Frontal cortex (tissue), 4 donors: Measurements from ENCODE around the gene MBD5. TPM values are rescaled to one million over a fixed set of nuclear protein-coding genes. Genes with fewer than 3 reads are reported as not detected.
A peak's percentile ranks its signal among the peaks of the same experiment; 100 is the strongest.

Experiments used
- DNase-seq, 2 donors: peaks; one replicate each; pipeline ENCODE4 v3.0.0; 2012; ENCODE audit warnings: low spot score in 2 of 2
- FAIRE-seq: peaks from 2 replicates; lab custom pipeline; 2012; peaks lifted over from hg19 to GRCh38; lab: Jason Lieb, UNC
- total RNA-seq: library from RNA; depleted of rRNA; stranded (reverse); fragments of >200 nt; gene quantifications from one replicate; pipeline ENCODE4 v1.2.3, GENCODE V29; 2014
- donor health status: control.
- donor health status: control.
- donor health status: control.

The MBD5 gene
- total RNA-seq, 1 donor from 2014 or later = 29.3 TPM

DNA sequence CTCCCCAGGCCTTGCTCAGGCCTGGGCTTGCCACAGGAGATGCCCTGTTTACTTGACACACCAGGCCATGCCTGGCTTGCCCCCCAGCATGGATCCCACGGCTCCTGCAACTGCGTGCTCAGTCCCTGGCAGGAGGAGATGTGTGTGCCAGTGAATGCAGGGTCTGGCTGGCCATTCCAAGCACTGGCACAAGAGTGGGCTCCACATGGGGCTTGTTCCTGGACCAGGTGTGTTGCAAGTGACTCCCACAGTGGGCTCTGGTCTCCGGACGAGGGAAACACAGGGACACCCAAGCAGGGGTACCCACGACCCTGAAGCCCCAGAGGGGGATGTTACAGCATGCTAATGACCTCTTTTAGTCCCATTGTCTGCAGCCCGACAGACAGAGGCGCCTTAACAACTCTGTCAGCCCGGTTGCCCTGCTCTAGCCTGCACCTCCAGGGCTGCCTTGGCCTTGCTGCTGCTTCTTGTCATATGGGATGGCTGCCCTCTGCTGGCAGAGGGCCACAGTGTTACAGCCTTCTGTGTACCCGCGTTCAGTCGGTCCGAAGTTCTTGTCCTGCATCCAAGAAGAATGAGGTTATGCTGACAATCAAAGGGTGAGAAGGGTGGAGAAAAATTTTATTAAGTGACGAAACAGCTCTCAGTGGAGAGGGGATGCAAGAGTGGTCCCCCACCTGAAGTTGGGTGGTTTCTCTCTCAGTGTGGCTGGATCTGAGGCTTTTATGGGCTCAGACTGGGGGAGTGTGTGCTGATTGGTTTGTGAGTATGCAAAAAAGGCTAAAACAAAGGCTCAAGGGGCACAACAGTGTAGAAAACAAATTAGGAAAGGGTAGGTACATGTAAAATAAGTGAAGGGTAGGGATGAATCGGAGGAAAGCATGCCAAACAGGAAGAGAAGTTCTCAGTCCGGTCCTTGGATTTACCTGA, 180.4 kb downstream of the MBD5 start:
- DNase-seq = no peak
- FAIRE-seq = no peak

DNA sequence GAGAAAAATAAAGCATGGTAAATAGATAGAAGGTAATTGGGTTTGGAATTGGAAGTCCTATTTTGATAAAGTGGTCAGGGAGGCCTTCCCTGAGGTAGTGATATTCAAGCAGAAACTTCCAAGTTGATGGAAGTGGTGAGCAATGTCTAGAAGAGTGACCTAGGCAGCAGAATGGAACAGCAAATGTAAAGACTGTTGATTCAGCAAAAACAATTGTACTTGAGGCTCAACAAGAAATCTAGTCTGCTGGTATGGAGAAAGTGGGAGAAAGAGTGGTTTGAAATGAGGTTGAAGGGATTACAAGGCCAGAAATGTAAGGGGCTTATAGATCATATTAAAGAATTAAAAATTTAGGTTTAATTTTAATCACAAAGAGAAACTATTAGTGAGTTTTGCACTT, 181.3 kb downstream of the MBD5 start:
- no peak for DNase-seq
- FAIRE-seq = no peak

DNA sequence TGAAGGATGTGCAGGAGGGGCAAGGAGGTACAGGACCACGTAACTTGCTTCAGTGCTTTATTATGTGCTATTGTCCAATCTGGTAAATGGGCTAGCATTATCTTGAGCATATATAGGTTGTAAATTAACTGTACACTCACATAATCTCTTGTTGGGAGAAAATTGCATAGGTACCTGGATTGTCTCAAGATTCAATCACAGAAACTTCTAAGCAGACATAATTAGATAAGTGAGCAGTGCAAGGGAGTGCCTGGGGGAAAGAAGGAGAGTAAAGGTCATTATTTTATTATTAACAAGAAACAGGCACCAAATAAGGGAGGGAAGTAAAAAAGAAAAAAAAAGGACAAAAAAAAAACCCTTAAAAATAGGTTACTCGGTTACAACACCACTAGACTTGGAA, 186.2 kb downstream of the MBD5 start:
- FAIRE-seq = no peak
- no peak for DNase-seq

DNA sequence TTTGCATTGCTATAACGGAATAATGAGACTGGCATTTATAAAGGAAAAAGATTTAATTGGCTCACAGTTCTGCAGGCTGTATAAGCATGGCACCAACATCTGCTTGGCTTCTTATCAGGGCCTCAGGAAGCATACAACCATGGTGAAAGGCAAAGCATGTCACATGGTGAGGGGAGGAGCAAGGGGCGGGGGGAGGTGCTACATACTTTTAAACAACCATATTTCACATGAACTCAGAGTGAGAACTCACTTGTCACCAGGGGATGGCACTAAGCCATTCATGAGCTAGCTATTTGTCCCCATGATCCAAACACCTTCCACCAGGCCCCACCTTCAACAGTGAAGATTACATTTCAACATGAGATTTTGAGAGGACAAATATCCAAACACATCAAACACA, 188.7 kb downstream of the MBD5 start:
- FAIRE-seq = no peak
- no peak for DNase-seq

DNA sequence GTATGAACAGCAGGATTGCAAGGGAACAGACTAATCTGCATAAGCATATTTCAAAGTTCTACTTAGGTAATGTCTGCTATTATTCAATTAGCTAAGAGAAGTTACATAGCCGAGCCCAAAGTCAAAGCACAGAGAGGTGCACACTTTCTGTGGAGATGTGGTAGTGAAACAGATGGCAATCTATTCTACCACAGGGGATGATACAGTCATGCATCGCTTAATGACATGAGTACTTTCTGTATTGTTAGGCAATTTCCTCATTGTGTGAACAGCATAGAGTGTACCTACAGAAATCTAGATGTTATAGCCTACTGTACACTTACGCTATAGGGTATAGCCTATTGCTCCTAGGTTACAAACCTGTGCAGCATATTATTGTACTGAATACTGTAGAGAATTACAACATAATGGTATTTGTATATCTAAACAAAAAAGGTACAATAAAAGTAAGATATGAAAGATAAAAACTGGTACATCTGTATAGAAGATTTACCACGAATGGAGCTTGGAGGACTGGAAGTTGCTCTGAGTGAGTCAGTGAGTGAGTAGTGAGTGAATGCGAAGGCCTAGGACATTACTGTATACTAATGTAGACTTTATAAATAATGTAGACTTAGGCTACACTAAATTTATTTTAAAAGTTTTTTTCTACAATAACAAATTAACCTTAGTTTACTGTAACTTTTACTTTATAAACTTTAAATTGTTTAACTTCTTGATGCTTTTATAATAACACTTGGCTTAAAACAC, 197.6 kb downstream of the MBD5 start:
- FAIRE-seq = peak; percentile 51
- no peak for DNase-seq

DNA sequence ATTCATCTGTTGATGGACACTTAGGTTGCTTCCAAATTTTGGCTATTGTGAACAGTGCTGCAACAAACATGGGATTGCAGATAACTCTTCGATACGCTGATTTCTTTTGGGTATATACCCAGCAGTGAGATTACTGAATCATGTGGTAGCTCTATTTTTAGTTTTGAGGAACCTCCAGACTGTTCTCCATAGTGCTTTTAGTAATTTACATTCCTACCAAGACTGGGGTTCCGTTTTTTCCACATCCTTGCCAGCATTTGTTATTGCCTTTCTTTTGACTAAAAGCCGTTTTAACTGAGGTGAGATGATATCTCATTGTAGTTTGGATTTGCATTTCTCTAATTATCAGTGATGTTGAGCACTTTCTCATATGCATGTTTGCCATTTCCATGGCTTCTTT, 200.3 kb downstream of the MBD5 start:
- DNase-seq = no peak

DNA sequence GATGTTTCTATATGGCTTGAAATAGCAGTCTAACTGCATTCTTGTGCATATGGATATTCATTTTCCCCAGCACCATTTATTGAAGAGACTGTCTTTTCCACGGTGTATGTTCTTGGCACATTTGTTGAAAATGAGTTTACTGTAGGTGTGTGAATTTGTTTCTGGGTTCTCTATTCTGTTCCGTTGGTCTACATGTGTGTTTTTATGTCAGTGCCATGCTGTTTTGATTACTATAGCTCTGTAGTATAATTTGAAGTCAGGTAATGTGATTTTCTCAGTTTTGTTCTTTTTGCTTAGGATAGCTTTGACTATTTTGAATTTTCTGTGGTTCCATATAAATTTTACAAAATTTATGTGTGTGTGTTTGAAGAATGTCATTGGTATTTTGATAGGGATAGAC, 201.0 kb downstream of the MBD5 start:
- no peak for DNase-seq
- FAIRE-seq = no peak

More for the DNA sequence above, 200.3 kb downstream of the MBD5 start:
- FAIRE-seq = no peak

DNA sequence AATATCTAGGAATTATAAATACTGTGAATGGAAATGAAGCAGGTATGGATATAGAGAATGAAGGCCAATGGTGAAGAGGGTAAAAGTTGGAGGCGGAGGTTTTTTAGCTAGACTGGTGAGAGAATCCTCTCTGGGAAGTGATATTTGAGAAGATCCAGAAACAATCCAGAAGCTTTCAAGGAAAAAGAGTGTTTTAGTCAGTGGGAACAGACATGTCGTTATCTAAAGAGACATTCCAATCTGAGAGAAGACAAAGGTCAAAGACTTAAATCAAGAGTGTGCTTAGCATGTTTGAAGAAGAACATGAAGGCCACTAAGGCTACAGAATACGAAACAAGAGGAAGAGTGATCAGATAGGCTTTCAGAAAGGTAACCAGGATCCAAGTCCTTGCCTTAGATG, 211.0 kb downstream of the MBD5 start:
- no peak for FAIRE-seq

DNA sequence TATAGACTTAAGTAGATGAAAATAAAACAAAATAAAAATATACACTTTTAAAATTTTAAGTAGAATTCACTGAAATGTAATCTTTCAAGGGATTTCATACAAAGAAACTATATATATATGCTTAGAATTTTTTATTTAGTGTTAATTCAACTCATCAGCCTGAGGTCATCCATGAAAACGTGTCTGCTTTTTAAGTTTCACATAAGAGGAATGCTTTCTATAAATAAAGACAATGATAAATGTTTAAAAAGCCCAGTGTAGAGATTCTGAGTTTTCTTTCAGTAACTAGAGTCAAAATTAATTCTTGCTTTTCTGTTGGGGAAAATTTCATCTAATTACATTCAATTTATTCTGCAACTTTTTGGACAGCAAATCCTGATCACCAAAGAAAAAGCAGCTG, 213.3 kb downstream of the MBD5 start:
- DNase-seq (no peak), FAIRE-seq (peak; percentile 37)

More for the DNA sequence above, 211.0 kb downstream of the MBD5 start:
- DNase-seq = no peak

DNA sequence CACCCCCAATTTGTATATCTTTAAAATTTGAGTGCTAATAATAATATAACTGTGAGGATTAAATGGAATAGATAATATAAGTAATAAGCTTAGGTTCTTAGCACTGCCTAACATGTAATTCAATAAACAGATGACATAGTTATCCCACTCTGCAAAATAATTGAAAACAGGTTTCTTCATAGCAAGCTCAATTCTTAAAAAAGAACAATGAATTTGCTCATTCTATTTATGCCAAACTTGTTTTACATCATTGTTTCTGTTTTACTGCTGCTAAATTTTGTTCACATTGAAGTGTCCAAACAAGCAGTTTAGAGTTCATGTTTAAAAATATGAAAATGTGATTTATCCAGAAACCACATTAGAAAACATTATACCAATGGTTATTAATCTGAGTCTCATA, 217.0 kb downstream of the MBD5 start:
- FAIRE-seq = no peak
- DNase-seq = no peak

DNA sequence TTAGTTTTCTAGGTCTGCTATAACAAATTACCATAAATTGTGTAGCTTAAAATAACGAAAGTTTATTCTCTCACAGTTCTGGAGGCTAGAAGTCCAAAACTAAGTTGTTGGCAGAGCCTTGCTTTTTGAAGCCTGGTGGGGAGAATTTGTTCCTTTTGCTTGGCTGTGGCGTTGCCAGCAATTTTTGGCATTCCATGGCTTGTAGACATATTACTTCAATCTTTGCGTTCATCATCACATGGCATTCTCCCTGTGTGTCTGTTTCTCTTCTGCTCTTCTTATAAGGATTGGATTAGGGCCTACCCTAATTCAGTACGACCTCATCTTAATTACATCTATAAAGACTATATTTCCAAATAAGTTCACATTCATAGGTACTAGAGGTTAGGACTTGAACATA, 217.7 kb downstream of the MBD5 start:
- FAIRE-seq (no peak), DNase-seq (no peak)

DNA sequence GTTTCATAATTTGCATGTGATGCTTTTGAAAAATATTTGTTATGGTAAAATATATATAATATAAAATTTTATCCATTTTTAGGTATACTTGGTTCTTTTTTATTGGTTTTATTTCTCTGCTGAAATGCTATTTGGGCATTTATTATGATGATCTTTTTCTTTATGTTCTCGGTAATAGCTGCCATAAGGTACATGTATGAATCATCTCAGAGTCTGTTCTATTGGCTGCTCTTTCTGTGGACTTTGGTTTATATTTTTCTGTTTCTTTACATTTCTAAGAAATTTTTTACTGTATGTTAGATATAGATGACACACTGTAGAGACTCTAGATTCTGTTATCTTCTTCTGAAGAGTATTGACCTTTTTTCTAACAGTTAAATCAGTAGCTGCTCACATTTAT, 219.9 kb downstream of the MBD5 start:
- FAIRE-seq (no peak), DNase-seq (no peak)

DNA sequence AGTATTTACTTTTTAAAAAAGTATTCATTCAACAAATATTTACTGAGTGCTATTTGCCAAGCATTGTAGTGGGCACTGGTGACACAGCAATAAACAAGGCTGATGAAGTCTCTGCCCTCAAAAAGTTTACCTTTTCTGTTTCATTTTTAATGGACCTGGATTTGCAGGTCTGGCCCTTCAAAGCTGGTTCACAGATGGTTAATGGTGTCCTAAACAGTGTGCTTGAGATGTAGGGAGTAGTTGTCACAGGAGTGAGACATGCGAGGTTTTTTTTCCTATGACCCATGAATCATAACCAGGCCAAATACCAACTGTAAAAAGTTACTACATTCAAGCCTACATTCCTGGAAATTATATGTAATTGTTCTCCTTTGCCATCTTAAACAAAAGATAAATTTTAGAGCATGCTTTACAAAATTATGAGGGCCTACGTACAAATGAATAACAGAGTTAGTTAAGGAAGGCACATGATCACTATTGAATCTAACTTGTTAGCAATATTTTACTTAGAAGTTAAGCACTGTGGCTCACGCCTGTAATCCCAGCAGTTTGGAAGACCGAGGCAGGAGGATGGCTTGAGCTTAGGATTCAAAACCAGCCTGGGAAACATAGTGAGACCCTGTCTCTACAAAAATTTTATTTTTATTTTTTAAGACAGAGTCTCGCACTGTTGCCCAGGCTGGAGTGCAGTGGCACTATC, 223.9 kb downstream of the MBD5 start:
- FAIRE-seq = no peak
- no peak for DNase-seq

DNA sequence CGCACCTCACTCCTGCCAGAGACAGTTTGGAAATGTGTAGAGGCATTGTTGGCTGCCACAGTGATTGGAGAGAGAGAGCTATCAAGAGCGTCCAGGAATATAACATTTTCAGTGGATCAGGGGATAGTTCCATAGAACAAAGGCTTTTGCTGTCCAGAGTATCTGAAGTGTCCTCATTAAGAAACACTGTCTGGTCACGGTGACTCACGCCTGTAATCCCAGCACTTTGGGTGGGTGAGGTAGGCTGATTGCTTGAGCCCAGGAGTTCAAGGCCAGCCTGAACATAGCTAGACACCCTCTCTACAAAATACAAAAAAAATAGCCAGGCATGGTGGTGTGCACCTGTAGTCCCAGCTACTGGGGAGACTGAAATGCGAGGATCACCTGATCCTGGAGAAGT, 231.1 kb downstream of the MBD5 start:
- FAIRE-seq = no peak
- DNase-seq = no peak

DNA sequence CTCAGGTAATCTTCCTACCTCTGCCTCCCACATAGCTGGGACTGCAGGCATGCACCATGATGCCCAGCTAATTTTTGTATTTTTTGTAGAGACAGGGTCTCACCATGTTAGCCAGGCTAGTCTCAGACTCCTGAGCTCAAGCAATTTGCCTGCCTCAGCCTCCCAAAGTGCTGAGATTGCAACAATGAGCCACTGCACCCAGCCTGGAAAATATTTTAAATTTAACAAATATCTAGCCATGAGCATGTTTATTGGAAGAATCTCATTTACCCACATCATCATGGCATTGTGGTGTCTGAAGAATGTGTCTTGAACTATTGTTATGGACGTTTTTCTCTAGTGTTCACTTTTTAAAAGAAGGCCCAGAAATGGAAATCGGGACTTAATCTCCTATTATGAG, 231.8 kb downstream of the MBD5 start:
- FAIRE-seq (no peak), DNase-seq (no peak)

DNA sequence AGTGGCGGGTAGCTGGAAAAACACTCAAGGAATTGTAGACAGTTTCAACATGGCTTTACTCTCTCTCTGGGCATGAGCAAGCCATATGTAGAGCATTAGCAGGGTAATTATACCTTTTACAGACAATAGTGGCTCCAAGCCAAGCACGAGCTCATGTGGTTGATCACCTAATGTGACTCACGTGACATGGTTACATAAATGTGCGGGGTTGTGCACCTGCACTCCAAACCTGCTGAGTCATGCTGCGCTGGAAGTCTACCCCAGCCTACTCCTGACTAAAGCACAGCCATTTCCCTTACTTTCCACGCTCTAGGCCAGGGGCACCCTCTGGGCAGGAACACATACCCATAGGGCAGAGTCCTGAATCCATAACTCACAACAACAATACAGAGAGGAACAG, 232.8 kb downstream of the MBD5 start:
- DNase-seq = no peak
- no peak for FAIRE-seq

DNA sequence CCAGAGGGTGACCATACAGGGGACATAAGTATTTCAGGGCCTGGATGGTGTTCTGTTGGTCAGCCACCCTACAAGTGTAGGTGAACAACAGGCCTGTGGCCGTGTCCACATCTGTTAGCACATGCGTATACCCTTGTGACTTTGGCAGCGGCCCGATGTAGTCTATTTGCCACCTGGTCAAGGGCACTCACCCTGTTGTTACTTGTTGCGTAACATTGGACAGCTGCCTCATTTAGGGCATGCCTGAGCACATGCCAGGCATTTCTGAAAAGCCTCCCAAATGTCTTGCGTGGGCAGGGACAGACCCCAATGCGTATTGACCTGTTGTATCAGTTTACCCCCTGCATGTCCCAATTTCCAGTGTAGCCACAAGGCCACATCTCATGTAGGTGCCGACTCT, 235.0 kb downstream of the MBD5 start:
- DNase-seq = no peak
- FAIRE-seq = no peak

DNA sequence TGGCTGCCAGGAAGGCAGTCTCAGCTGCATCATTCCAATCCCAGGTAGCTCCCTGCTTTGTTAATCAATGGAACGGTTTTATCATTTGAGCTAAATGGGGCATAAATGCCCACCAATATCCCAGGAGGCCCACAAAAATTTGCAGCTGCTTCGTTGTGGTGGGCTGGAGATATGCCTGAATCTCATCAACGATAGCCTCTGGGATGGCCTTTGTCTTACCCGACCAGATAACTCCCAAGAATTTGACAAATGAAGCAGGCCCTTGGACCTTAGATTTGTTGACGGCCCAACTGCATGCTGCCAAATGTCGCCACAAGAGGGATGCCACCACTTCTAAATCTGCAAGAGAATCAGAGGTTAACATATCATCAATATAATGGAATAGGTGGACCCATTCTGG, 236.4 kb downstream of the MBD5 start:
- no peak for DNase-seq

DNA sequence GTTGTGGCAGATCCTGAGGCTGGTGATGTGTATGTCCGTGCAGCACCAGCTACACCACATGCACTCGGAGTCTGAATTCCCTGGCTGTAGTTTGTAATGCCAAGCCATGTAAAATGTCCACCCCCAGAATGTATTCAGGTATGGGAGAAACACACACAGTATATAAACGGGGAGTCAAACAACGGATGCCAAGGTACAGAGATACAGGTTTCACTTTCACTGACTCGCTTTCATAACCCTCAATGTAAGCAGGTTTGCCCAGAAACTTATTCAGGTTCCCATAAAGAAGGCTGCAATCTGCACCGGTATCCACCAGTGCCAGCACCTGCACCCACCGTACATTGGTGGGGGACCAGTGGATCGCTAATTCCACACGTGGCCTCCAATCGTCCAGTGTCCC, 237.2 kb downstream of the MBD5 start:
- no peak for DNase-seq
- no peak for FAIRE-seq

More for the DNA sequence above, 236.4 kb downstream of the MBD5 start:
- FAIRE-seq = no peak

DNA sequence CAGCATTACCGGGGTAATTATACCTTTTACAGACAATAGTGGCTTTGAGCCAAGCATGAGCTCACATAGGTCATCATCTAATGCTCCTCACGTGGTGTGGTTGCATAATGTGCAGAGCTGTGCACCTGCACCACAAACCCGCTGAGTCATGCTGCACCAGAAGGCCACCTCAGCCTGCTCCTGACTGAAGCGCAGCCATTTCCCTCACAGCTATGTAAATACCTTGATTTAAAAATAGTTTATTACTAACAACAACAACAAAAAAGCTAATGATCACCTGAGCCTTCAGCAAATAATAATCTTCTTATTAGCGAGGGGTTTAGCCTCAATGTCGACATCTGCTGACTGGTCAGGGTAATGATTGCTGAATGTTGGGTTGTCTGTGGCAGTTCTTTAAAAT, 238.8 kb downstream of the MBD5 start:
- FAIRE-seq = no peak
- DNase-seq = no peak

DNA sequence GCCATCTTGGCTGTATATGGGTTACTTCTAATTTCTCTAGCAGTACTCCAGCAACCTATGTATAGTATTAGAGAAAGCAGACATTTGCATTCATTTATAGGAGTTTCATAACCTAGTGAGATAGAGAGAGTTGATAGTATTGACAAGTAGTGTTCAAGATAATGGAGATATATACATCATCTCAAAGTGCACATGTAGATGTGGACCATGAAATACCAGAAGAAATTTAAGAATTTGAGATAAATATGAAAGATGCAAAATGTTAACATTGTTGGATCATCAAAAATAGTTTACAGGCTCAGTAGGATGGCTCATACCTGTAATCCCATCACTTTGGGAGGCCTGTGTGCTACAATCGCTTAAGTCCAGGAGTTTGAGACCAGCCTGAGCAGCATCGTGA, 243.0 kb downstream of the MBD5 start:
- DNase-seq (no peak), FAIRE-seq (no peak)
